Keratinocyte (primary cell): ENCODE results near the gene LRFN4. TPM values are rescaled to one million over a fixed set of nuclear protein-coding genes. Genes with fewer than 3 reads are reported as not detected.

Experiments used
- DNase-seq: peaks from one replicate; pipeline ENCODE4 v3.0.0-alpha.2; 2011; ENCODE audit warnings: low read depth, missing footprints, low spot score
- FAIRE-seq: peaks from 2 replicates; lab custom pipeline; 2011; peaks lifted over from hg19 to GRCh38; lab: Jason Lieb, UNC
- H2AFZ ChIP-seq: 2 replicates; pipeline ENCODE4 v1.6.0; 2012; ENCODE audit warnings: low read length, control low read depth, inconsistent platforms; ENCODE audit not compliant: control insufficient read depth
- H3K27ac ChIP-seq: 2 replicates; pipeline ENCODE4 v1.5.1; 2011; ENCODE audit warnings: low read length; ENCODE audit not compliant: control insufficient read depth, insufficient read depth
- H3K27me3 ChIP-seq: 3 replicates; pipeline ENCODE4 v1.6.0; 2011; ENCODE audit warnings: low read length; ENCODE audit not compliant: control insufficient read depth, insufficient read depth; ENCODE audit errors: extremely low read depth
- H3K36me3 ChIP-seq, 2 experiments: 2 replicates in 1 of 2; 3 replicates in 1 of 2; pipeline ENCODE4 v1.5.1; 2011; ENCODE audit warnings: low read length in 2 of 2, mild to moderate bottlenecking in 1 of 2; ENCODE audit not compliant: control insufficient read depth in 2 of 2, insufficient read depth in 2 of 2; ENCODE audit errors: extremely low read depth in 1 of 2
- H3K4me1 ChIP-seq: 3 replicates; pipeline ENCODE4 v1.5.1; 2011; ENCODE audit warnings: low read length; ENCODE audit not compliant: control insufficient read depth, insufficient read depth; ENCODE audit errors: extremely low read depth
- H3K4me2 ChIP-seq: 3 replicates; pipeline ENCODE4 v1.6.0; 2011; ENCODE audit warnings: low read depth, low read length; ENCODE audit not compliant: control insufficient read depth, insufficient read depth; ENCODE audit errors: extremely low read depth
- H3K4me3 ChIP-seq, 3 experiments: fragments of 200-600 bp in 1 of 3; sonication (generic) in 1 of 3; 2 replicates in 2 of 3; 3 replicates in 1 of 3; pipeline ENCODE4 v1.5.1; 2011 to 2016; ENCODE audit warnings: low read length in 3 of 3, mild to moderate bottlenecking in 3 of 3, control low read depth in 2 of 3, inconsistent platforms in 1 of 3, low read depth in 1 of 3, mixed read lengths in 1 of 3, mixed run types in 1 of 3, moderate library complexity in 1 of 3; ENCODE audit not compliant: control insufficient read depth in 2 of 3, insufficient read depth in 2 of 3; ENCODE audit errors: extremely low read depth in 1 of 3
- H3K79me2 ChIP-seq: 2 replicates; pipeline ENCODE4 v1.6.0; 2012; ENCODE audit warnings: low read length; ENCODE audit not compliant: control insufficient read depth, insufficient read depth
- H3K9ac ChIP-seq: 3 replicates; pipeline ENCODE4 v1.6.0; 2011; ENCODE audit warnings: low read length; ENCODE audit not compliant: control insufficient read depth, insufficient read depth; ENCODE audit errors: extremely low read depth
- H3K9me1 ChIP-seq: 3 replicates; pipeline ENCODE4 v1.6.0; 2011; ENCODE audit warnings: low read length; ENCODE audit not compliant: control insufficient read depth, insufficient read depth; ENCODE audit errors: extremely low read depth
- H3K9me3 ChIP-seq: 2 replicates; pipeline ENCODE4 v1.5.1; 2012; ENCODE audit warnings: low read depth, low read length; ENCODE audit not compliant: control insufficient read depth
- H4K20me1 ChIP-seq: 3 replicates; pipeline ENCODE4 v1.6.0; 2011; ENCODE audit warnings: low read length; ENCODE audit not compliant: control insufficient read depth, insufficient read depth; ENCODE audit errors: extremely low read depth
- CTCF ChIP-seq, 3 experiments: IDR thresholded peaks in 1 of 3; conservative IDR thresholded peaks in 1 of 3; optimal IDR thresholded peaks in 1 of 3; 2 replicates in 2 of 3; 3 replicates in 1 of 3; pipeline versions ENCODE3 to v1.5.1; 2011; ENCODE audit warnings: low read length in 3 of 3, mild to moderate bottlenecking in 3 of 3, moderate library complexity in 2 of 3, control low read depth in 1 of 3, inconsistent platforms in 1 of 3; ENCODE audit not compliant: insufficient read depth in 2 of 3; ENCODE audit errors: extremely low read depth in 1 of 3
- EZH2 ChIP-seq: IDR thresholded peaks from one replicate; pipeline ENCODE4 v1.6.1; 2012; ENCODE audit warnings: inconsistent platforms, mild to moderate bottlenecking, low read length, moderate library complexity
- dilution Hi-C: fragments of 300-500 bp; cut with MboI; formaldehyde crosslinking; loops from one replicate; pipeline ENCODE4 v1.7.0; 2020; ENCODE audit warnings: low sequenced_read_pairs; ENCODE audit not compliant: extremely low pct_ligation_motif_present
- polyA plus RNA-seq, 5 experiments: library from polyadenylated mRNA; depleted of rRNA in 3 of 5; stranded (reverse) in 3 of 5; stranded (forward) in 1 of 5; unstranded in 1 of 5; fragments of >200 nt; gene quantifications; 1 replicate in 1 of 5; 2 replicates in 3 of 5; 3 replicates in 1 of 5; pipeline versions ENCODE4 v1.2.1 to v1.2.3, GENCODE V29; 2011 to 2012; ENCODE audit warnings: missing spikeins in 2 of 5, low read depth in 1 of 5, low replicate concordance in 1 of 5

LRFN4 gene
- polyA plus RNA-seq, 1 donor (not counting 4 experiments of a cell fraction or from before 2014, with no cell fraction given) = 1.1 TPM

GRCh38 chr11:66887526-66887925 lies 30.7 kb downstream of the LRFN4 start:
- FAIRE-seq (no peak), DNase-seq (no peak)
- no peak overlapping the region for H3K27ac ChIP-seq
- H3K9me3 ChIP-seq = no peaks in the 10 kb centered on the region
- H3K27me3 ChIP-seq = no peaks in the 10 kb centered on the region
- dilution Hi-C loops = no loop called here
- H3K9ac ChIP-seq = no peak overlapping the region
- H3K79me2 ChIP-seq = peaks cover 3% of the 10 kb centered on the region
- H2AFZ ChIP-seq = no peak overlapping the region
- no peak for TF ChIP-seq CTCF (optimal IDR thresholded peaks at IDR 0.05 in 1 of 3, IDR thresholded peaks at IDR 0.05 in 1 of 3, conservative IDR thresholded peaks at IDR 0.05 in 1 of 3; ENCODE audit: extremely low read depth in 1 of 3, insufficient read depth in 2 of 3, low read length in 3 of 3)
- TF ChIP-seq EZH2 = no peak
- no peaks in the 10 kb centered on the region for H4K20me1 ChIP-seq
- H3K4me1 ChIP-seq = peaks cover 29% of the 10 kb centered on the region
- H3K4me2 ChIP-seq = no peak overlapping the region
- peaks cover 7 to 15% of the 10 kb centered on the region in 2 experiments for H3K36me3 ChIP-seq
- H3K4me3 ChIP-seq = no peak overlapping the region
- no peaks in the 10 kb centered on the region for H3K9me1 ChIP-seq

GRCh38 chr11:66888282-66888681 lies 31.4 kb downstream of the LRFN4 start:
- peaks cover 7 to 15% of the 10 kb centered on the region in 2 experiments for H3K36me3 ChIP-seq
- no peak overlapping the region for H3K4me3 ChIP-seq
- no peak overlapping the region for H2AFZ ChIP-seq
- no peak overlapping the region for H3K27ac ChIP-seq
- peaks cover 3% of the 10 kb centered on the region for H3K79me2 ChIP-seq
- no peaks in the 10 kb centered on the region for H4K20me1 ChIP-seq
- no peak overlapping the region for H3K9ac ChIP-seq
- no peaks in the 10 kb centered on the region for H3K27me3 ChIP-seq
- TF ChIP-seq EZH2 (no peak), CTCF (optimal IDR thresholded peaks at IDR 0.05 in 1 of 3, IDR thresholded peaks at IDR 0.05 in 1 of 3, conservative IDR thresholded peaks at IDR 0.05 in 1 of 3; ENCODE audit: extremely low read depth in 1 of 3, insufficient read depth in 2 of 3, low read length in 3 of 3) (no peak)
- no peak for FAIRE-seq
- H3K4me1 ChIP-seq = peaks cover 29% of the 10 kb centered on the region
- no peak for DNase-seq
- no peaks in the 10 kb centered on the region for H3K9me1 ChIP-seq
- H3K4me2 ChIP-seq = no peak overlapping the region
- dilution Hi-C loops = no loop called here
- no peaks in the 10 kb centered on the region for H3K9me3 ChIP-seq
